Renal cortical epithelial cell (primary cell): Measurements from ENCODE around the gene PRSS22. TPM values are rescaled to one million over a fixed set of nuclear protein-coding genes. Genes with fewer than 3 reads are reported as not detected.

ENCODE experiments used
- DNase-seq: peaks from one replicate; pipeline ENCODE4 v3.0.0-alpha.2; 2011; ENCODE audit warnings: low read depth
- total RNA-seq: library from RNA; depleted of rRNA; stranded (reverse); fragments of >200 nt; gene quantifications from 2 replicates; pipeline ENCODE4 v1.2.3, GENCODE V29; 2014

Gene PRSS22
- total RNA-seq, 1 donor from 2014 or later, result 1.8 TPM

DNA sequence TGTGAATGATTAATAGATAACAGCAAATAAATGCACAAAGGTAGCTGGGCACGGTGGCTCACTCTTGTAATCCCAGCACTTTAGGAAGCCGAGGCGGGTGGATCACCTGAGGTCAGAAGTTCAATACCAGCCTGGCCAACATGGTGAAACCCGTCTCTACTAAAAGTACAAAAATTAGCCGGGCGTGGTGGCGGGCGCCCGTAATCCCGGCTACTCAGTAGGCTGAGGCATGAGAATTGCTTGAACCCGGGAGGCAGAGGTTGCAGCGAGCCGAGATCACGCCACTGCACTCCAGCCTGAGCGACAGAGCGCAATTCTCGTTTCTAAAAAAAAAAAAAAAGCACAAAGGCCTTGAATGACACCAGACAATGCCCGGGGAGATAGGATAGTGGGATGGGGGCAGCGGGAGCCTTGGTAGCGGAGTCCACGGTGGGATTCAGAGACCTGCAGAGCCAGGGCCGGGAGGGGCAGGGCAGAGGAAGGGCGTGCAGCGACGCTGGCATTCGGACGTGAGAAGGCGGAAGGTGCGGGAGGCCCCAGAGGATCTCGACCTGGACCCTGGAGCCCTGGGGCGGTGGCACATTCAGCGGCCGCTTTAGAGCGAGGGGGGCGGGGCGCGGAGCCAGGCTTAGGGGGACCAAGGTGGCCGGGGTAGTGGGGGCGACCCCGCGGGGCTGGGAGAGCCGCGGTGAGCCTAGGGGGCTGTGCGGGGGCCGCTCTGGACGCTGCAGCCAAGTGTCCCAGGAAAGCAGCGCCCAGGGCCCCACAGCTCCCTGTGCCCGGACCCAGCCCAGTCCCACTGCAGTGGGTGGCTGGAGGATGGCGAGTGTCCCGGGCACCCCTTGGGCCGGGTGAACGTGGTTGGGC lies 24.0 kb upstream of the PRSS22 start:
- DNase-seq, result no peak

DNA sequence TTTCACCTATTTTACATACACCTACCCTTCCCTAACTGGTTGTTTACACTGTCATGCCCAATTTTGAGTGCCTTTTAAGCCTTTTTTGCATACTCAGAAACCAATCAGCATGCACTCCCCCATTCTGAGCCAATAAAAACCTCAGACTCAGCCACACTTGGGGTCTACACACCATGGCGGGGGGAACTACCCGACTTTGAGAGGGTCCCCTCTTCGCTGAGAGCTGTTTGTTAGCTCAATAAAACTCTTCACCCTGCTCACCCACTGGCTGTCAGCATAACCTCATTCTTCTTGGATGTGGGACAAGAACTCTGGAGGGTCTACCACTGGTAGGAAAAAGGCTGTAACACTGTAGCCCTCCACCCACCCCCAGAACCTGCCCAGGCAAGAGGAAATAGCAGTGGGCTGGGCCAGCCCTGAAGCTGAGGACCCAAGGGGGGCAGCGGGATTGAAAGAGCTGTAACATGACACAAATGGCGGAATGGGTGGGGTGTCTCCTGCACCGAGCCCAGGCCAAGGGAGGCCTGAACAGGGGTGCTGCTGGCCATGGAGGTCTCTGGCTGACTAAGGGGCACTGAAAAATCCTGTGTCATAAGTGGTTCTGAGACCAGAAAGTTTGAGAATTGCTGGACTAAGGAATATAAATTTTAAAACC lies 22.0 kb upstream of the PRSS22 start:
- DNase-seq, result no peak

DNA sequence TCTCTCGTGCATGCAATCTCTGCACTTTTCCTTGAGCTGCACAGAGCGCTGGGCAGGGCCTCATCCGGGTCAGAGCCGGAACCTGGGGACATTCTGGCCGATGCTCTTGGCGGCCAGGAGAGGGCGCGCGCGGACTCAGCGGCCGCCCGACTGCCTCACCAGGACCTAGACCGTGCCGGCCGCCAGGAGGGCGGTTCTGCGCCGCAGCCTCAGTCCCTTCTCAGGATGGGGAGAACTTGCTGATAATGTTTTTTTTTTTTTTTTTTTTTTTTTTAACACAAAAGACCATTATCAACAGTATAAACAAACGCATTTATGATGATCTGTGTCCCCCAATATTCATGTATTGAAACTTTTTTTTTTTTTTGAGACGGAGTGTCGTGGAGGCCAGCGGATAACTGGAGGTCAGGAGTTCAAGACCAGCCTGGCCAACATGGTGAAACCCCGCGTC lies 17.0 kb upstream of the PRSS22 start:
- DNase-seq, result peak; percentile 25

DNA sequence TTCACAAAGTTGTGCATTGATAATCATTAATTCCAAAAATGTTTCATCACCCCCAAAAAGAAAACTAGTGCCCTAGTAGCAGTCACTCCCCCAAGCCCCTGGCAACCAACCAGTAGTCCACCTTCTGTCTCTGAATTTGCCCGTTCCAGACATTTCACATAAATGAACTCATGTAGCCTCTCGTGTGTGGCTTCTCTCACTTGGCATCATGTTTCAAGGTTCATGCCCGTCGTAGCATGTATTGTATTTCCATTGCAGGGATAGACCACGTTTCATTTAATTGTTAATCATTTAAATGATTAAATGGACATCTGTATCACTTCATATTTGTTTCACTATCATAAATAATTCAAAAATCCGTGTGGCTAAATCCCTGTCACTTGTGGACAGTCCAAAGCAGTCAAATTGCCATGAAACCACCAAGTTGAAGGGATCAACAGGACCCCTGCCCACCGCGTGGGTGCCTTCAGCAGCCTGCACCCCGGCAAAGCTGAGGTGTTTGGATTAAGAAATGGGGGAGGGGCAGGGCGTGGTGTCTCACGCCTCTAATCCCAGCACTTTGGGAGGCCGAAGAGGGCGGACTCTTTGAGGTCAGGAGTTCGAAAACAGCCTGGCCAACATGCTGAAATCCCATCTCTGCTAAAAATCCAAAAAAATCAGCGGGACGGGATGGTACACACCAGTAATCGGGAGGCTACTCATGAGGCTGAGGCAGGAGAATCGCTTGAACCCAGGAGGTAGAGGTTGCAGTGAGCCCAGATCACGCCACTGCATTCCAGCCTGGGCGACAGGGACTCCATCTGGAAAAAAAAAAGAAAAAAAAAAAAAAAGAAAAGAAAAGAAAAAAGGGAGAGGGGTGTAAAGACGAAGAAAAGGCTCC lies 16.3 kb upstream of the PRSS22 start:
- no peak for DNase-seq

DNA sequence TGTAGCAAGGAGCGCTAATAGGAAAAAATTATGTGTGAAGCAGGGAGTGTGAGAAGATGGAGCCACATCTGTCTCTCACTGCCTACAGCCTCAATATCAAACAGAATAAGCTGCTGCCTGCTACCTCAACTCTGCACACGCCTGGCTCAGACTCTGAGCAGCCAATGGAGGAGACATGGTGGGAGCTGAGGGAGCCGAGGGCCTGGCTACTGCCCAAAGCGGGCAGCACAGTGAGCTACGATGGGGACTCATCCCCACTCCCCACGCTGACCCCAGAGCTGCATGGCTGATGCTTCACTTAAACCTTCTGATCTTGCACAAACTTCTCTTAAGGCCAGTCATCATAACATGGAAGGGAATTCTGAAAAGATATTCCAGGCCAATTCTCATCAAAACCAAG lies 14.0 kb upstream of the PRSS22 start:
- no peak for DNase-seq

DNA sequence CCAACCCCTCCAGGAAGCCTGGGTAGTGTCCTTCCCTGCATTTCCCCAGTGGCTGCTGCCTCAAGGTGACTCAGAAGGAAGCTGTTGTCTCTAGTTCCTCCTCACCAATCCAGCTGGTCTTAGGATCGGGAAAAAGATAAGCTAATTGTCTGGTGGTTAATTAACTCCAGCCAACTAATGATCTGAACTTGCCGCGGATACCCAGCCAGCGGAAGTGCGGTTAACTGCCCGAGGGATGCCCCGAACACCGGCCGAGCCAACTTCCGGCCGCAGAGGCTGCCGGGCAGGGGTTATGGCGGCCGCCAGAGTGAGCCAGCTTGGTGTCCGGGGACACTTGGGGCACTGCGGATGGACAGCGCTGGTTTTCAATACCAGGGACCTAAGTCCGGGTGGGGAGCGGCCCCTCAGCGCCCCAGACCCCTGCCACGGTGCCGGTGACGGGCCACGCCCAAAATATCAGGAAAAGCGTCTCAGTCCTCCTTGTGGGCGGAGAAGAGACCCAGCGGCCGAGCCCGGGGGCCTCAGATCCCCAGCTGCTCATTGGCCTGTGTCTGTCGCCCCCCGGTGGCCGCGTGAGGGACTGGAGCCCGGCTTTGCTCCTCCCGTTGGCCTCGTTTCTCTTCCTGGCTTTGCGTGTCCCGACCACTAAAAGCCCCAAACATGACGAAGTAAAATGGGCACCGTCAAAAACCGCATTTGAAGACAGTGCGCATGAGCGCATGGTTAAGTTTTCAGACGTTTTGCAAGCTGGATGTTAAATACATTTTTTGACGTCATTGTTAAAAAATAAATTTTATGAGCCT lies 10.2 kb upstream of the PRSS22 start:
- peak; percentile 76 for DNase-seq

DNA sequence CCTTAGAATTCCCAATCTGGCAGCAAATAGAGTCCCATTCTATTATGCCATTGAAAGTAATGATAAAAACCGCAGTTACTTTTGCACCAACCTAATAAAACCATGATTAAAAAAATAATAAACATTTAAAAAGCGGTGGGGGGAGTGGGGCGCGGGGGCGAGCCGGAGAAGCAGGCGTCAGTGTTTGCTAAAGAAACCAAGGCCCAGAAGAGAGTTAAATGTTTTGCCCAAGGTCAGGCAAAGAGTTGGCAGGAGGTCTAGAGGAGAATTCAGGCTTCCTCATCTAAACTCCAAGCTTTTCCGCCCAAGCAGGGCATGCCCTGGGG lies 9.7 kb upstream of the PRSS22 start:
- DNase-seq, result no peak

DNA sequence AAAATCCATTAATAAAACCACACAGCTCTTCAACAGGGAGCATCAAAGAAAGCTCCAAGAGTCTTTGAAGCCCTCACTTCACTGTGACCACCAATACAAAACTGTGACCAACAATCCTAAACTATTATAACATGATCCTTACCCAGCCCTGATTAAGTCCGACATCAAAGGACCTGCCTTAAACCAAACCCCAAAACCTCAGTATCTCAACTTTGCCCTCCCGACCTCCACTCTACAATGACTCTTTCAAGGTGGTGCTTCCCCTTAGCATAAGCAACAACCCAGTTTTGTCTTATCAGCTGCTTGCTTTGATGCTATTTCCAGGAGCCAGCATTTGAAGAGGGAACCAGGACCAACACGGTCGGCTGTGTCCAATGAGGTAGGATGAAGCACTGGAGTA lies 8.5 kb upstream of the PRSS22 start:
- no peak for DNase-seq

DNA sequence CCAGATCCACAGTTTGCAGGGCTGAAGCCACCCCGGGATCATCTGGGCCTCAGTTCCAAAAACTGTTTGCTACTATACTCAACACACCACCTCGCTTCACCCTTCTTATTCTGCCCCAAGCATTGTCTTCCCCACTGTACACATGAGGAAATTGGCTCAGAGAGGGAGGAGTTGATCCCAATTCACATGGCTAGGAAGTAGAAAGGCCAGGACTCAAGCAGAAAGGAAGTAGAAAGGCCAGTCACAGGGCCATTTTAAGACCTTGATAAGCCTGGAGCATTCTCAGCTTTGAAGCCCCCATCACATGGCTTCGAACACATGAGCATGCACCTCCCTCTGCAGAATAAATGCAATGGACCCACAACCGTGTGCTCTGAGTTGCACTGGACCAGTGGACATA lies 7.7 kb upstream of the PRSS22 start:
- no peak for DNase-seq

DNA sequence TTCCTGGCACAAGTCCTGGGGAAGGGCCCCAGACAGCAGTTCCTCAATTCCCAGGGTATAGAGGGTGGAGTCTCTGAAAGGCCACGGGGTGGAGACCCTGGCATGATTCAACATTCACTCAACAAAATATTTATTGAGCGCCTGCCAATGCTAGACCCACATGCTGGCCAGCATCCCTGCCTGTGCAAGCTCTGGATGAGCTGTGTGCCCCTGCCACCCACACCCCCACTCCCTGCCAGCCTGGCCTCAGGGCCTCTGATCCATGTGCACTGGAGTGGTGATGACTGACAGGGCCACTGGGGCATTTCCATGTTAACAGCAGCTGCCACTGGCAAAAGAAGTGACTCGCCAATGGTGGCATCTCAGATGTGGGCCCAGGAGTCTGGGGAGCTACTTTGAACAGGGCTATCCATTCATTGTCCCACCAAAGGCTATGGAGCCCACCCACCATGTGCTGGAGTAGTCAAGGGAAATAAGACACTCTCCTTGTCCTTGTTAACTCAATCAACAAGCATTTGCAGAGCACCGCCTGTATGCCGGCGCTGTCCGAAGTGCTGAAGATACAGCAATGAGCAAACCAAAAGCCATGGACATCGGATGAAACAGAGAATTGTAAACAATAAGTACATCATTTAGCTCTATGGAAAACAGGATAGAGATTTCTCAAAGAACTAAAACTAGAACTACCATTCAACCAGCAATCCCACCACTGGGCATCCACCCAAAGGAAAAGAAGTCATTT lies 3.0 kb upstream of the PRSS22 start:
- peak; percentile 65 for DNase-seq

DNA sequence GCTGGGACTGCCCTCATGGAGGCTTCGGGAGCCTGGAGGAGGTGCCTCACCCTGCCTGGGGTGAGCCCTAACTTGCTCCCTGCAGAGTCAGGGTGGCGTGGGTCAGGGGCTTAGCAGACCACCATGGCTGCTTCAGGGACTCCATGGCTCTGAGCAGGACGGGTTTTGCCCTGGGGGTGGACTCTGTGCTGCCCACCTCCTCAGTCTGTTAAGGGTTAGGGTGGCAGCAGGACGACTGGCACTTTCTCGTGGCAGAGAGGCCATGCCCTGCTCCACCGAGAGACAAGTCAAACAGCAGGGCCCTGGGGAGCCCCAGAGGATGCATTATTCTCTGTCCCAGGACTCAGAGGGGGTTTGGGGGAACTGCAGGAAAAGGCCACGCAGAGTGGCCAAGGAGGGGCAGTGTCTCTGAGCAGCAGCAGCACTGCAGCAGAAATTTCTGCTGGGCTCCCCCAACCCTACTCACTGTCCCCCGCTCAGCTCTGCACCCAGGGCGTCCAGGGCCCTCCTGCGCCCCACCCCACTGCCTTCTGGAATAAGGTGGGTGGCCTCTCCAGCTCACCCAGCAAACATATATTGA lies 1.8 kb upstream of the PRSS22 start:
- no peak for DNase-seq

DNA sequence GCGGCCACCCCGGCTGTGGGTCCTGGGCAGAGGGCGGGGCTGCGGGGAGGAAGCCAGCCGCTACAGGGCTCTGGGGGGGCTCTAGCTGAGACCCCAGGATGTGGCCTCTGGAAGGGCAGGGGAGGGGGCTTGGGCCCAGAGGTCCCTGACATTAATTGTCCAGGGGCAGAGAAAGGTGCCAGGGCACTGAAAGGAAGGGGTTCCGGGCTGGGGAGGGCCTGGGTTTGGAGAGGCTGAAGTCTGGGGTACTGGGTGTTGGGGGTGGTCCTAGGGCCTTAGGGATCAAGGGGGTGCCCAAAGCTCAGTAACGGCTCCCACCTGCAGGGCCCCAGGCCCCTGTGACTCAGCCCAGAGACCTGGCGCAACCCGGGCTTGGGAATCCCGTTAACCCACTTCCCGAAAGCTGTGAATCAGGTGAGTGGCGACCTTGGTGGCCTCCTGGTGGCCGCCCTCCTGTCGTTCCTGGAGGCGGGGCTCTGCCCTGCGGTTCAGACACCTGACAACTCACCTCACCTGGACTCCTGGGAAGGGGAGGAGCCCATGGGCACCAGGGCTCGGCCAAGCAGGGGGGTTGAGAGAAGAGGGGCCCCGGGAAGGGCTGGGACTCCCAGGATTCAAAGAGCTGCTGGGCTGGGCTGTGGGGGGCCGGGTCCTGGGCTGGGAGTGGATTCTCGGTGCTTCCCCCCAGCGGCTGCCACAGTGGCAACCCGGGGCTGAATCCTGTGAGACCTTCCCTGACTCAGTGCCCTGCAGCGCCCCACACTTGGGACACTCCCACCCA lies 465 bp upstream of the PRSS22 start:
- peak; percentile 59 for DNase-seq

DNA sequence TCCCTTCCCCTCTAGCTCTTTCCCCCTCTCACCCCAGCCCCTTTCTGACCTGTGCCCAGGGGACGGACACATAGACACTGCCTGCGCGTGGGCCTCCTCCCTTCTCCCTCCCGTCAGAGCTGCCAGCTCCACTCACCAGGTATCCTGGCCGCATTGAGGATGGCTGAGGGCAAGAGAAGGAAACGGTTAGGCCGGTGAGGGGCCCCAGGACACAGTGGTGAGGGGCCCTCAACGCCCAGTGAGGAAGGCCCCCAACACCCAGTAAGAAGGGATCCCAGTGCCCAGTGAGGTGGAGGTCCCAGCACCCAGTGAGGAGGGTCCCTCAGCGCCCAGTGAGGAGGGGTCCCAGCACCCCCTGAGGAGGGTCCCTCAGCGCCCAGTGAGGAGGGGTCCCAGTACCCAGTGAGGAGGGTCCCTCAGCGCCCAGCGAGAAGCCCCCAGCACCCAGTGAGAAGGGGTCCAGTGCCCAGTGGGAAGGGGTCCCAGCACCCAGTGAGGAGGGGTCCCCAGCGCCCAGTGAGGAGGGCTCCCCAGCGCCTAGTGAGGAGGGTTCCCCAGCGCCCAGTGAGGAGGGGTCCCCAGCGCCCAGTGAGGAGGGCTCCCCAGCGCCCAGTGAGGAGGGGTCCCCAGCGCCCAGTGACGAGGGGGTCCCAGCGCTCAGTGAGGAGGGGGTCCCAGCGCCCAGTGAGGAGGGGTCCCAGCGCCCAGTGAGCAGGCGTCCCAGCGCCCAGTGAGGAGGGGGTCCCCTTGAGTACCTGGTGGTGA lies 1.1 kb downstream of the PRSS22 start:
- no peak for DNase-seq

DNA sequence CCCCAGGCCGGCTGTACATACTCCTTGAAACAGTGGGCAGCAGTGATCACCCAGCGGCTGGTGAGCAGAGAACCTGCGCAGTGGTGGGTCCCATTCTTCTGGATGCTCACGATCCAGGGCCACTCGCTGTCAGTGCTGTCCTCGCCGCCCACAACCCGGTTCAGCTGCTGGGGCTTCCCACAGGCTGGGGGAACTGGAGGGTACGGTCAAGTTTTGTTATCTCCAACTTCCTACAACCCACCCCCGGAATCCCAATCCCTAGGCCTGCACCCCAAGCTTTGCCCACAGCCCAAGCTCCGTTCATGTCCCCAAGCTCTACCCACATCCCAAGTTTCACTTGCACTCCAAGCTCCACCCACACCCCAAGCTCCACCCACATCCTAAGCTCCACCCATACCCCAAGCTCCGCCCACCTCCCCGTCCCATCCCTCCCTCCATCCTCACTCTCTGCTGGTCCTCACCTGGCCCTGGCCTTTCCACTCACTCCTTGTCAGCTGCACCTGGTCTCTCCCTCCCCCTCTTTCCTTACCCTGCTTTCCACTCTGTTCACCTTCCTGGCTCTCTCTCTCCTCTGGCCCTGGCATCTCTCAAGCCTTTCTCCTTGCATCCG lies 1.8 kb downstream of the PRSS22 start:
- DNase-seq, result no peak

DNA sequence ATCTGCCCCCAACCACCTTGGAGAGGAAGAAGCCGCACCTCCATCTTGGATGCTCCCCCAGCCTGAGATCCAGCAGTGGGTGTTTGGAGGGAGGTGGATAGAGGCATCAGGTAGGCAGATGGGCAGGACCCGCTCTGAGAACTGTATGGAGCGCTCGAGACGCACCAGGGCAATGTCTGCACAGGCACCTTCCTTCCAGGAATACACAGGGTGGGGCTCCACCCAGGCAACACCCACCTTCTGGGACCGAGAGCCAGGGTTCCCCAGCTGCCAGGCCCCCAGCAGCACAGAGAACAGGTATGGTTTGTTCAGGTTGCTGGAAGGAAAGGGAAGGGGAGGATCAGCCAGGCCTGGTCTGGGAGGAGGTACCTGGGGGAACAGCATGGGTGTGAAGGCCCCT lies 2.4 kb downstream of the PRSS22 start:
- no peak for DNase-seq

DNA sequence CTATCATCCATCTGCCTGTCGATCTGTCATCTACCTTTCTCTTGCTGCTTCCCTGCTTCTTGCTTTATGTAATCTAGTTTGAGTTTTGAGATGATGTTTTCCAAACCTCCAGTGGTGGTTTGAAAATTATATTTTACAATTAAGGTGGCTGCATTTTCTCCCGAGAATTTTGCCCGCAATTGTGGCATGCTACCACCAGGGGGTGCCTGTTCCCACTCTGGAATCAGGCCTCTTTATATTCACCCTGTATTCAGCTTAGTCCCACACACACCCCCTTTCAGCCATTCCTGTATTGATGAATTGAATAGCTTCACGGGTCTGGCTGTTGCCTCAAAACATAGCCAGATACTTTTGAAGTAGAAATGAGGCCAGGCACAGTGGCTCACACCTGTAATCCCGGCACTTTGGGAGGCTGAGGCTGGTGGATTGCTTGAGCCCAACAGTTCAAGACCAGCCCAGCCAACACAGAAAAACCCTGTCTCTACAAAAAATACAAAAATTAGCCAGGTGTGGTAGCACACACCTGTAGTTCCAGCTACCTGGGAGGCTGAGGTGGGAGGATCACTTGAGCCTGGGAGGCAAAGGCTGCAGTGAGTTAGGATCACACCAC lies 3.2 kb downstream of the PRSS22 start:
- no peak for DNase-seq

DNA sequence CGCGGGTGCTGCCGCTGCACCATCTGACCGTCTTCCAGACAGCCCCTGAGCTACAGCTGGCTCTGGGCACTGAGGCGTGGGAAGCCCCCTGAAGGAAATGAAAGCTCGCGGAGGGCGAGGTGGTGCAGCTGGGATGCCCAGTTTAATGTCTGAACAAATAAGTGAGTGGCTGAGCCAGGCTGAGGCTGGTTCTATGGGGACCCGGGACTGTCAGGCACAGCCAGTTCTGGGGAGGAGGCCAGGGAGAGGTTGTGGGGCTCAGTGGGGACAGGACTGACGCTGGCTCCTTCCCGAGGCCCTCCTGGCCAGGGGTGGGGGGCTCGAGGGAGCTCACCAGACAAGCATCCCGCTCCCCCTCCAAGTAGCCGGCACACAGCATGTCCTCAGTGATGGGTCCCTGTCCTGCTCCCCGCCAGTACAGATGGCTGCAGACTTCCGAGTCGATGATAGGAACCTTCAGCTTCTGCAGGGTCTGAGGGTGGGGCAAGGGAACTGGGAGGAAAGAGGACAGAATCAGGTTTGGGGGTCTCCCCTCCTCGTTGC lies 4.4 kb downstream of the PRSS22 start:
- DNase-seq, result no peak
